Activated naive CD8-positive, alpha-beta T cell treated with anti-CD3 and anti-CD28 coated beads, Interleukin-2, amount 50 U/mL, for 24 hours (primary cell): ENCODE data around the gene TUBGCP2.

Source experiments
- ATAC-seq: fragments of 150-1000 bp; cut with Tn5 transposase; one replicate; pipeline ENCODE4 v1.10.0; 2021
- DNase-seq: peaks from one replicate; pipeline ENCODE4 v3.0.0; 2021
- H3K27ac Mint-ChIP-seq: one replicate; pipeline ENCODE4 v1.8.0; 2021; ENCODE audit warnings: mild to moderate bottlenecking, mixed read lengths
- H3K27me3 Mint-ChIP-seq: one replicate; pipeline ENCODE4 v1.8.0; 2021; ENCODE audit warnings: mixed read lengths
- H3K36me3 Mint-ChIP-seq: one replicate; pipeline ENCODE4 v1.8.0; 2021; ENCODE audit warnings: low read depth, mixed read lengths
- H3K4me1 Mint-ChIP-seq: one replicate; pipeline ENCODE4 v1.8.0; 2021; ENCODE audit warnings: mixed read lengths
- H3K4me3 Mint-ChIP-seq: one replicate; pipeline ENCODE4 v1.8.0; 2021; ENCODE audit warnings: mild to moderate bottlenecking, moderate library complexity, mixed read lengths
- H3K9me3 Mint-ChIP-seq: one replicate; pipeline ENCODE4 v1.8.0; 2021; ENCODE audit warnings: mixed read lengths

Gene TUBGCP2

DNA sequence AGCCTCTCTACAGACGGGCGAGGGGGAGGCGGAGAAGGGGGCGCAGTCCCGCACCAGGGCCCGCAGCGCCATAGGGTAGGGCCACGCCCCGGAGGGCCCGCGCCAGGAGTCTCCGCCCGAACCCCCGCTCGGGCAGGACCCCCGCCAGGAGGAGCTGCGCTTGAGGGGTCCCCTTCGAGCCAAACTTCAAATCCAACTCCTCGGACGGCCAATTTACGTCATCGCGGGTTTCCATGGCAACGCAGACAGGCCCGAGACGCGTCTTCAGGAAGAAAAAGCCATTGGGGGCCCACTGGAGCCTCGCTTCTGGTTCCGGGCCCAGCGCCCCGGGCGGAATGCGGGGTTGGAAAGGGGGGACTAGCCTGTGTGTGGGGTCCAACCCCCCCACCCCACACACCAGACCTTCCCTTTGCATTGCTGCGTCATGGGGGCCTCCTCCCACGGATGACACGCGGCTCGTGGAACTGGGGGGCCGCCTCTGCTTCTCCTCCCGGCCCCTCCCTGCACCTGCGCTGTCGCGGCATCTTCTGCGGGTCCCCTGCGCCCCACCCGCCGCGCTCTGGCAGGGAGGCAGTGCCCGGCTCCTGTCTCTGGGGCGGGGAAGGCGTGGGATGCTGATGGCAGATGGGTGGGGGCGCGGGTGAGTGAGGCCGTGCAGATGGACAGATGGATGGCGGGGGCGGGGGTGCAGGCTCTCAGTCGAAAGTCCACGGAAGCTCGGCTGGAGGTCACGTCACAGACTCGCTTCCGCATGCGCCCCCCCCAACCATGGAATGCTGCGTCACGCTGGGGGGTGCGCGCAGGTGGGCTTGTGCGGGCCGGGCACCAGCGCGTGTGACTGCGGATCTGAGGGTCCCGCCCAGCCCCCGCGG lies 26.8 kb upstream of the TUBGCP2 start:
- Mint-ChIP-seq H3K27ac (no peak overlapping the region), H3K4me1 (peaks cover 5% of the 10 kb centered on the region), H3K36me3 (no peaks in the 10 kb centered on the region), H3K4me3 (peak overlapping the region; percentile 38), H3K27me3 (peaks cover 30% of the 10 kb centered on the region), H3K9me3 (no peaks in the 10 kb centered on the region)
- peak; percentile 20 for ATAC-seq
- peak; percentile 80 for DNase-seq

GRCh38 chr10:133334503-133335245 lies 26.0 kb upstream of the TUBGCP2 start:
- peak; percentile 33 for DNase-seq
- Mint-ChIP-seq H3K9me3 (no peaks in the 10 kb centered on the region), H3K4me3 (peak overlapping the region; percentile 72), H3K27ac (no peak overlapping the region), H3K4me1 (peaks cover 8% of the 10 kb centered on the region), H3K27me3 (peaks cover 33% of the 10 kb centered on the region), H3K36me3 (no peaks in the 10 kb centered on the region)
- no peak for ATAC-seq

- Mint-ChIP-seq H3K36me3 (no peaks in the 10 kb centered on the region), H3K27me3 (peaks cover 38% of the 10 kb centered on the region), H3K4me1 (peaks cover 8% of the 10 kb centered on the region), H3K27ac (no peak overlapping the region), H3K9me3 (no peaks in the 10 kb centered on the region), H3K4me3 (no peak overlapping the region)
- ATAC-seq (no peak), DNase-seq (no peak)
Observed at GRCh38 chr10:133332936-133333699, 24.4 kb upstream of the TUBGCP2 start.

GRCh38 chr10:133329491-133330202 lies 21.0 kb upstream of the TUBGCP2 start:
- Mint-ChIP-seq H3K36me3 (no peaks in the 10 kb centered on the region), H3K9me3 (no peaks in the 10 kb centered on the region), H3K4me1 (peaks cover 11% of the 10 kb centered on the region), H3K27me3 (peaks cover 55% of the 10 kb centered on the region), H3K27ac (no peak overlapping the region), H3K4me3 (no peak overlapping the region)
- ATAC-seq (peak; percentile 92), DNase-seq (peak; percentile 92)

DNA sequence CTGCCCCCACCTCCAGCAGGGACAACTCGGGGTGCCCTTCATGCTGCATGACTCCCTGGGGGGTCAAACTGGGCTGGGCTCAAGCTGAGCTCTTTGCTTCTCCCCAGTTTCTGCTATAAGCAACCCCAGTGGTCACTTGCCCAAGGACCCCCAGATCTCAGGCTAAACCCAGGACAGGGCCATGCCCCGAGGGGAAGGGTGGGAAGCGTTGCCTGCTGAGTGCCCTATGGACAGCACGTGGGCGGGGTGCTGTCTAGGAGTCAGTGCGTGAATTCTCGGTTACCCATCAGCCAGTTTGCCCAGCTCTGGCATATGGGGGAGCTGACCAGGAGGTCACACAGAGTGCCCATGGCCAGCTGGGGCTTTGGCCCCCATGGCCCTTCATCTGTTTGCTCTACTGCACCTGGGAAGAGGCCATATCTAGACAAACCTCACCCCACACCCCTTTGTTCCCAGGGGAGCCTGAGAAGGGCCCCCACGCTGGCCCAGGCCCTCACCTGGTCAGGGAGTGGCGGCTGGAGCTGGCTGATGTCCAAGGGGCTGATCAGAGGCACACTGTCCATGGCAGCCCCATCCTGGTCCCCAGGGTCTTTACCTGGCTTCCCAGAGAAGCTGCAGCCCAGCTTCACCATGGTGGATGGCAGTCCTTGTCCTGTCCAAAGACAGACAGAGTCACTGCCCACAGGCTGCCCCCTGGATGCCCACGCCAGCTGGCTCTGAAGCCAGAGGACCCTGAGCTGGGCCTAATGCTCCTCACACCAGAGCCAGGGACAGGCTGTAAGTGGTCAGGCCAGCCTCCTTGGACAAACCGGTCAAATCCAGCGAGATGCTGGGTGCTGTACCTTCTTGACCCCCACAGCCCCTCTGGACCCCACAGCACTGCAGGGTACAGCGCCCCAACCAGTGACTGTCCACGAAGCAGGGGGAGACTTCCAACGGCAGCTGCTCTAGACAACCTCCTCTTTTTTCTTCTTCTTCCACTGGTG lies 20.0 kb upstream of the TUBGCP2 start:
- Mint-ChIP-seq H3K4me3 (no peak overlapping the region), H3K27ac (no peak overlapping the region), H3K9me3 (no peaks in the 10 kb centered on the region), H3K4me1 (peaks cover 11% of the 10 kb centered on the region), H3K27me3 (peaks cover 52% of the 10 kb centered on the region), H3K36me3 (no peaks in the 10 kb centered on the region)
- no peak for ATAC-seq
- no peak for DNase-seq

- Mint-ChIP-seq H3K27ac (no peak overlapping the region), H3K36me3 (no peaks in the 10 kb centered on the region), H3K4me1 (peaks cover 11% of the 10 kb centered on the region), H3K9me3 (no peaks in the 10 kb centered on the region), H3K4me3 (no peak overlapping the region), H3K27me3 (peaks cover 50% of the 10 kb centered on the region)
- DNase-seq (no peak), ATAC-seq (no peak)
Observed at GRCh38 chr10:133327651-133328357, 19.1 kb upstream of the TUBGCP2 start.

- DNase-seq (no peak), ATAC-seq (no peak)
- Mint-ChIP-seq H3K9me3 (no peaks in the 10 kb centered on the region), H3K27me3 (peaks cover 42% of the 10 kb centered on the region), H3K4me1 (peaks cover 11% of the 10 kb centered on the region), H3K4me3 (no peak overlapping the region), H3K36me3 (no peaks in the 10 kb centered on the region), H3K27ac (no peak overlapping the region)
Observed at GRCh38 chr10:133326745-133327650, 18.3 kb upstream of the TUBGCP2 start.

GRCh38 chr10:133326223-133326551 lies 17.5 kb upstream of the TUBGCP2 start:
- no peak overlapping the region for H3K4me3 Mint-ChIP-seq
- H3K27me3 Mint-ChIP-seq, result peaks cover 37% of the 10 kb centered on the region
- no peaks in the 10 kb centered on the region for H3K36me3 Mint-ChIP-seq
- no peak overlapping the region for H3K27ac Mint-ChIP-seq
- no peaks in the 10 kb centered on the region for H3K9me3 Mint-ChIP-seq
- DNase-seq (no peak), ATAC-seq (no peak)
- peaks cover 11% of the 10 kb centered on the region for H3K4me1 Mint-ChIP-seq

DNA sequence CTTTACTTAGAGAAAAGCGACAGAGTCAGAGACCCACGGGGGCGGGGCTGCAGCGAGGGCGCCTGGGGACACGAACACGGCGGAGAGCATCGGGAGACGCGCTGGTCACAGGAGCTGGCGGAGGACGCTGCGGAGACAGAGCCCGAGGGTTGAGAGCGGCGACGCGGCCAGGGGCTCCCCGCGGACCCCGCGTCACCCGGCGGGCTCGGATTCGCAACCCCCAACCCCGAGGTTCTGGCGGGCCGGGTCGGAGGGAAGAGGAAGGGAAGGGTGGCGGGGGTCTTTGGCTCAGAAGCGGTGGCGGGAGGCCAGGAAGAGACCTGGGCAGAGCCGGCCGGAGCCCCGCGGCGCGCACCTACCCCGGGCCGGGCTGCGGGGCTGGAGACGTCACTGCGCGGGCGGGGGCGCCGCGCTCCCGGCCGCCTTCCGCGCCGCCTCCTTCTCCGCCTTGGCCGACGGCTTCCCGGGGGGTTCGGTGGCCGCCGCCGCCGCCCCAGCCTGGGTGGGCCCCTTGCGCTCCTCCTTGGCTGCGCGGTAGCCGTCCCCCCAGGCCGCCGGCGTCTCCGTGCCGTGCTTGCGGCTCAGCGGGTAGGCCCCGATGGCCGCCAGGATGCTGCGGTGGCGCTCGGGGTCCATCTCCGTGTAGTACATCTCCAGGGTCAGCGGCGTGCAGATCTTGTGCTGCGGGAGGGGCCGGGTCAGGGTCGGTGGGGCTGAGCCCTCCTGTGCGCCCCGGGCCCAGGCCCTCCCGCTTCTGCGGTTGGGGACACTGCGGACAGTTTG lies 17.0 kb upstream of the TUBGCP2 start:
- peaks cover 11% of the 10 kb centered on the region for H3K4me1 Mint-ChIP-seq
- H3K27me3 Mint-ChIP-seq, result peaks cover 33% of the 10 kb centered on the region
- peak overlapping the region; percentile 65 for H3K4me3 Mint-ChIP-seq
- ATAC-seq (no peak), DNase-seq (no peak)
- no peaks in the 10 kb centered on the region for H3K36me3 Mint-ChIP-seq
- no peaks in the 10 kb centered on the region for H3K9me3 Mint-ChIP-seq
- H3K27ac Mint-ChIP-seq, result no peak overlapping the region

DNA sequence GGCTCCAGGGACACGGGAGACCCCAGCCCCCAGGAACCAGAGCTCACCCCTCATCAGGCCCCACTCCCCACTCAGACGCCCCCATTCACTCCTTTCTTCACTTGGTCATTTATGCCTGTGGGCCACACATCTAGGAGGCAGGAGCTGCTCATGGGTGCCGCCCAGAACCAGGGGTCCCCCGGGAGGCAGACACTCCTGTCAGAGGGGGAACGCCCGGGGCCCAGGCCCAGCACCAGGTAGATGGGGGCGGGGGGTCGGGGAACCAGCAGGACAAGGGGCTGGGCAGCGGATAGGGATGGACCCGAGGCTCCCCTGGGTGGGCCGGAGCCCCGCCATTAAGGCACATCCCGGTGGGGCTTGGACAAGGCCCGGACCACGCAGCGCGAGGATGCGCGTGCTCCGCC lies 16.2 kb upstream of the TUBGCP2 start:
- Mint-ChIP-seq H3K27ac (no peak overlapping the region), H3K4me1 (peaks cover 9% of the 10 kb centered on the region), H3K4me3 (no peak overlapping the region), H3K36me3 (peaks cover 2% of the 10 kb centered on the region), H3K9me3 (peaks cover 4% of the 10 kb centered on the region), H3K27me3 (peaks cover 35% of the 10 kb centered on the region)
- no peak for DNase-seq
- no peak for ATAC-seq

GRCh38 chr10:133324198-133324792 lies 15.6 kb upstream of the TUBGCP2 start:
- H3K4me1 Mint-ChIP-seq, result peaks cover 11% of the 10 kb centered on the region
- peak; percentile 67 for DNase-seq
- H3K36me3 Mint-ChIP-seq, result peaks cover 2% of the 10 kb centered on the region
- no peak overlapping the region for H3K4me3 Mint-ChIP-seq
- H3K9me3 Mint-ChIP-seq, result peaks cover 4% of the 10 kb centered on the region
- H3K27me3 Mint-ChIP-seq, result peaks cover 38% of the 10 kb centered on the region
- H3K27ac Mint-ChIP-seq, result no peak overlapping the region
- peak; percentile 72 for ATAC-seq
